ENCODE data around the gene MYO5A.

The MYO5A gene

DNA sequence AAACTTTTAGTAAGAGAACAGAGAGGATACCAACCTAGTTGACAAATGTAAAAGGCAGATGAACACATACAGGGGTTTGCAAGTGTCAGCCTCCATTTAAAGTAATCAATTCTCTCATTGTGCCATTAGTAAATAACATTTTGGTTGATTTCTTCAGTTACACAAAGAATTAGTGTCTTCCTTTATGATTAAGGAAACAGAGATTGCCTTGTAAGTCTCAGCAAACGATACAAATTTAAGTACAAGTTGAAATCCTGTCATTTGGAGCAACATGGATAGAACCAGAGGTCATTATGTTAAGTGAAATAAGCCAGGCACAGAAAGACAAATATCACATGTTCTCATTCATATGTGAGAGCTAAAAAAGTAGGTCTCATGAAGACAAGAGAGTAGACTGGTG, 26.1 kb downstream of the MYO5A start:
- H3K4me1 ChIP-seq (ENCODE audit: insufficient read depth, low read length, severe bottlenecking): peaks cover 52% of the 10 kb centered on the region
- H3K9me3 ChIP-seq (ENCODE audit: low read length): no peaks in the 10 kb centered on the region
- peaks cover 33% of the 10 kb centered on the region for H3K79me2 ChIP-seq (ENCODE audit: insufficient read depth, low read length)
- no peaks in the 10 kb centered on the region for H4K20me1 ChIP-seq (ENCODE audit: insufficient read depth, low read length)
- no peaks in the 10 kb centered on the region for H3K9me2 ChIP-seq (ENCODE audit: low read depth, low read length)
- H2AFZ ChIP-seq (ENCODE audit: low read length): no peak overlapping the region
- no peak overlapping the region for H3K4me3 ChIP-seq (ENCODE audit: low read depth, low read length, poor library complexity, severe bottlenecking)
- no peak for TF ChIP-seq CTCF (IDR thresholded peaks at IDR 0.05; ENCODE audit: low read length)
- TF ChIP-seq EZH2 (IDR thresholded peaks at IDR 0.05; ENCODE audit: borderline replicate concordance, low read length): no peak
- H3K27ac ChIP-seq (ENCODE audit: low read depth, low read length, poor library complexity, severe bottlenecking): peak overlapping the region; percentile 93
- no peak overlapping the region for H3K9ac ChIP-seq (ENCODE audit: low read length)
- H3F3A ChIP-seq (ENCODE audit: insufficient read depth, low read length): no peaks in the 10 kb centered on the region
- H3K4me2 ChIP-seq (ENCODE audit: low read length): no peak overlapping the region
- no peaks in the 10 kb centered on the region for H3K27me3 ChIP-seq (ENCODE audit: insufficient read depth, low read length)
- no peaks in the 10 kb centered on the region for H3K36me3 ChIP-seq (ENCODE audit: insufficient read depth, low read length)

GRCh38 chr15:52499506-52499905, 29.2 kb downstream of the MYO5A start:
- no peak overlapping the region for H3K9ac ChIP-seq (ENCODE audit: low read length)
- H2AFZ ChIP-seq (ENCODE audit: low read length): no peak overlapping the region
- H3K4me3 ChIP-seq (ENCODE audit: low read depth, low read length, poor library complexity, severe bottlenecking): no peak overlapping the region
- H3F3A ChIP-seq (ENCODE audit: insufficient read depth, low read length): no peaks in the 10 kb centered on the region
- no peaks in the 10 kb centered on the region for H3K36me3 ChIP-seq (ENCODE audit: insufficient read depth, low read length)
- H3K27ac ChIP-seq (ENCODE audit: low read depth, low read length, poor library complexity, severe bottlenecking): no peak overlapping the region
- peaks cover 23% of the 10 kb centered on the region for H3K79me2 ChIP-seq (ENCODE audit: insufficient read depth, low read length)
- no peaks in the 10 kb centered on the region for H3K9me2 ChIP-seq (ENCODE audit: low read depth, low read length)
- H3K4me2 ChIP-seq (ENCODE audit: low read length): no peak overlapping the region
- TF ChIP-seq EZH2 (IDR thresholded peaks at IDR 0.05; ENCODE audit: borderline replicate concordance, low read length) (no peak), CTCF (IDR thresholded peaks at IDR 0.05; ENCODE audit: low read length) (no peak)
- peaks cover 37% of the 10 kb centered on the region for H3K4me1 ChIP-seq (ENCODE audit: insufficient read depth, low read length, severe bottlenecking)
- H3K27me3 ChIP-seq (ENCODE audit: insufficient read depth, low read length): no peaks in the 10 kb centered on the region
- no peaks in the 10 kb centered on the region for H3K9me3 ChIP-seq (ENCODE audit: low read length)
- H4K20me1 ChIP-seq (ENCODE audit: insufficient read depth, low read length): no peaks in the 10 kb centered on the region

GRCh38 chr15:52498706-52499105, 30.0 kb downstream of the MYO5A start:
- no peak overlapping the region for H3K4me2 ChIP-seq (ENCODE audit: low read length)
- TF ChIP-seq CTCF (IDR thresholded peaks at IDR 0.05; ENCODE audit: low read length): no peak
- TF ChIP-seq EZH2 (IDR thresholded peaks at IDR 0.05; ENCODE audit: borderline replicate concordance, low read length): no peak
- no peaks in the 10 kb centered on the region for H3K36me3 ChIP-seq (ENCODE audit: insufficient read depth, low read length)
- no peaks in the 10 kb centered on the region for H3F3A ChIP-seq (ENCODE audit: insufficient read depth, low read length)
- peaks cover 29% of the 10 kb centered on the region for H3K4me1 ChIP-seq (ENCODE audit: insufficient read depth, low read length, severe bottlenecking)
- no peaks in the 10 kb centered on the region for H3K9me2 ChIP-seq (ENCODE audit: low read depth, low read length)
- no peaks in the 10 kb centered on the region for H3K9me3 ChIP-seq (ENCODE audit: low read length)
- H3K9ac ChIP-seq (ENCODE audit: low read length): no peak overlapping the region
- no peaks in the 10 kb centered on the region for H4K20me1 ChIP-seq (ENCODE audit: insufficient read depth, low read length)
- peak overlapping the region; percentile 38 for H3K27ac ChIP-seq (ENCODE audit: low read depth, low read length, poor library complexity, severe bottlenecking)
- no peaks in the 10 kb centered on the region for H3K27me3 ChIP-seq (ENCODE audit: insufficient read depth, low read length)
- H3K79me2 ChIP-seq (ENCODE audit: insufficient read depth, low read length): peaks cover 23% of the 10 kb centered on the region
- H3K4me3 ChIP-seq (ENCODE audit: low read depth, low read length, poor library complexity, severe bottlenecking): no peak overlapping the region
- H2AFZ ChIP-seq (ENCODE audit: low read length): no peak overlapping the region
